SK-N-SH (cell line): Measurements from ENCODE around the gene CPNE4. TPM values are rescaled to one million over a fixed set of nuclear protein-coding genes. Genes with fewer than 3 reads are reported as not detected.

Experiments used
- CTCF ChIA-PET: fragments of 300-600, 350-600 bp; formaldehyde crosslinking; extraction: SDS; loops from one replicate; lab custom pipeline; 2021; lab: Yijun Ruan, JAX
- POLR2A ChIA-PET: fragments of 350-600 bp; sonication (Branson Sonifier 250); formaldehyde crosslinking; extraction: SDS; loops from one replicate; lab custom pipeline; 2020; ENCODE audit warnings: antibody characterized with exemption, inconsistent platforms; lab: Yijun Ruan, JAX
- DNase-seq: peaks from one replicate; pipeline ENCODE4 v3.0.0; 2012
- H2AFZ ChIP-seq: fragments of 200-600 bp; sonication (generic); 2 replicates; pipeline ENCODE4 v1.8.1; 2016; ENCODE audit warnings: antibody characterized with exemption, mild to moderate bottlenecking, low read depth
- H3F3A ChIP-seq: fragments of 200-600 bp; sonication (generic); replicated peaks from 2 replicates; pipeline ENCODE3; 2016; ENCODE audit warnings: antibody characterized with exemption, mild to moderate bottlenecking; ENCODE audit not compliant: insufficient read depth
- H3K27ac ChIP-seq, 2 experiments: fragments of 200-500 bp in 1 of 2; fragments of 200-600 bp in 1 of 2; sonication (Bioruptor generic) in 1 of 2; sonication (generic), shearing (Covaris generic) in 1 of 2; 2 replicates each; pipeline versions ENCODE4 v1.5.1 to v1.6.1; 2014 to 2016; ENCODE audit warnings: low read depth in 2 of 2, inconsistent platforms in 1 of 2, low read length in 1 of 2, mild to moderate bottlenecking in 1 of 2, mixed read lengths in 1 of 2
- H3K27me3 ChIP-seq: fragments of 200-600 bp; sonication (generic), shearing (Covaris generic); 2 replicates; pipeline ENCODE4 v1.6.1; 2016; ENCODE audit warnings: mixed run types; ENCODE audit not compliant: insufficient read depth
- H3K36me3 ChIP-seq, 2 experiments: fragments of 200-500 bp in 1 of 2; fragments of 200-600 bp in 1 of 2; sonication (Bioruptor generic) in 1 of 2; sonication (generic) in 1 of 2; replicated peaks in 1 of 2; 2 replicates each; pipeline versions ENCODE3 to v1.5.1; 2014 to 2016; ENCODE audit warnings: low read length in 1 of 2, mild to moderate bottlenecking in 1 of 2; ENCODE audit not compliant: insufficient read depth in 2 of 2, control insufficient read depth in 1 of 2
- H3K4me1 ChIP-seq, 2 experiments: fragments of 200-500 bp in 1 of 2; fragments of 200-600 bp in 1 of 2; sonication (Bioruptor generic) in 1 of 2; sonication (generic), shearing (Covaris generic) in 1 of 2; 2 replicates each; pipeline versions ENCODE4 v1.5.1 to v1.6.1; 2014 to 2016; ENCODE audit warnings: low read depth in 1 of 2, low read length in 1 of 2, mixed run types in 1 of 2; ENCODE audit not compliant: insufficient read depth in 2 of 2, control insufficient read depth in 1 of 2
- H3K4me2 ChIP-seq: fragments of 200-600 bp; sonication (generic), shearing (Covaris generic); 2 replicates; pipeline ENCODE4 v1.6.1; 2017; ENCODE audit warnings: mixed run types
- H3K4me3 ChIP-seq, 2 experiments: fragments of 200-500 bp in 1 of 2; fragments of 200-600 bp in 1 of 2; sonication (Bioruptor generic) in 1 of 2; sonication (generic), shearing (Covaris generic) in 1 of 2; 2 replicates each; pipeline versions ENCODE4 v1.5.1 to v1.8.1; 2014 to 2016; ENCODE audit warnings: low read depth in 2 of 2, inconsistent platforms in 1 of 2, low read length in 1 of 2, mild to moderate bottlenecking in 1 of 2, mixed read lengths in 1 of 2, moderate library complexity in 1 of 2
- H3K79me2 ChIP-seq: fragments of 200-600 bp; sonication (generic); 2 replicates; pipeline ENCODE4 v1.8.1; 2017; ENCODE audit warnings: mild to moderate bottlenecking; ENCODE audit not compliant: insufficient read depth
- H3K9ac ChIP-seq: fragments of 200-600 bp; sonication (generic); 2 replicates; pipeline ENCODE4 v1.6.1; 2017; ENCODE audit warnings: mixed run types
- H3K9me2 ChIP-seq: fragments of 200-600 bp; sonication (generic); 2 replicates; pipeline ENCODE4 v1.6.1; 2017; ENCODE audit warnings: mixed run types
- H3K9me3 ChIP-seq: fragments of 200-600 bp; sonication (generic); 2 replicates; pipeline ENCODE4 v1.6.1; 2017; ENCODE audit warnings: mixed run types, mild to moderate bottlenecking, moderate library complexity
- H4K20me1 ChIP-seq: fragments of 200-600 bp; sonication (generic); 2 replicates; pipeline ENCODE4 v1.6.1; 2017; ENCODE audit warnings: mild to moderate bottlenecking, mixed run types; ENCODE audit not compliant: insufficient read depth
- CHD2 ChIP-seq: fragments of 150-350 bp; IDR thresholded peaks from 2 replicates; pipeline ENCODE4 v1.6.1; 2018; ENCODE audit warnings: low read length; ENCODE audit not compliant: partially characterized antibody
- ELF1 ChIP-seq: IDR thresholded peaks from 2 replicates; pipeline ENCODE4 v1.4.0; 2012
- EZH2phosphoT487 ChIP-seq: fragments of 200-600 bp; sonication (generic); IDR thresholded peaks from 2 replicates; pipeline ENCODE4 v1.6.1; 2017; ENCODE audit warnings: low read depth, mixed run types, mild to moderate bottlenecking, antibody characterized with exemption, moderate library complexity, borderline replicate concordance
- GATA2 ChIP-seq: sonication (generic); formaldehyde crosslinking; IDR thresholded peaks from 2 replicates; pipeline ENCODE4 v1.5.0; 2020; ENCODE audit warnings: mild to moderate bottlenecking, missing genetic modification reagents
- MXI1 ChIP-seq: IDR thresholded peaks from 2 replicates; pipeline ENCODE4 v1.6.1; 2012; ENCODE audit warnings: mild to moderate bottlenecking, low read depth, low read length, improper control_type of control experiment
- NFIC ChIP-seq: IDR thresholded peaks from 2 replicates; pipeline ENCODE4 v1.4.0; 2012; ENCODE audit warnings: borderline replicate concordance
- NRF1 ChIP-seq: IDR thresholded peaks from 2 replicates; pipeline ENCODE4 v1.6.1; 2012; ENCODE audit warnings: low read depth, mild to moderate bottlenecking, low read length
- POLR2AphosphoS5 ChIP-seq: IDR thresholded peaks from 2 replicates; pipeline ENCODE4 v1.6.1; 2012; ENCODE audit warnings: low read depth, low read length
- RCOR1 ChIP-seq: fragments of 150-350 bp; IDR thresholded peaks from 2 replicates; pipeline ENCODE4 v1.6.1; 2017; ENCODE audit warnings: antibody characterized with exemption, low read length
- RFX5 ChIP-seq: IDR thresholded peaks from 2 replicates; pipeline ENCODE4 v1.6.1; 2012; ENCODE audit warnings: mild to moderate bottlenecking, improper control_type of control experiment, low read length
- RXRA ChIP-seq: IDR thresholded peaks from 2 replicates; pipeline ENCODE4 v1.4.0; 2012; ENCODE audit warnings: low read depth, mild to moderate bottlenecking, borderline replicate concordance
- SIN3A ChIP-seq: IDR thresholded peaks from 2 replicates; pipeline ENCODE4 v1.6.1; 2012; ENCODE audit warnings: low read depth, mild to moderate bottlenecking, low read length, moderate library complexity, borderline replicate concordance
- SMC3 ChIP-seq: IDR thresholded peaks from 2 replicates; pipeline ENCODE4 v1.6.1; 2012; ENCODE audit warnings: low read depth, low read length, improper control_type of control experiment
- TAF1 ChIP-seq: IDR thresholded peaks from 2 replicates; pipeline ENCODE4 v1.6.1; 2012; ENCODE audit warnings: low read depth, mild to moderate bottlenecking, low read length, moderate library complexity, borderline replicate concordance
- USF2 ChIP-seq: fragments of 150-350 bp; IDR thresholded peaks from 2 replicates; pipeline ENCODE4 v1.6.1; 2017; ENCODE audit warnings: antibody characterized with exemption, low read length, low read depth, borderline replicate concordance
- YY1 ChIP-seq: IDR thresholded peaks from 2 replicates; pipeline ENCODE4 v1.4.0; 2012; ENCODE audit warnings: low read depth, mild to moderate bottlenecking
- ZBTB33 ChIP-seq: IDR thresholded peaks from 2 replicates; pipeline ENCODE4 v1.4.0; 2012; ENCODE audit warnings: low read depth, borderline replicate concordance
- polyA plus RNA-seq, 3 experiments: library from polyadenylated mRNA; depleted of rRNA; stranded (reverse); fragments of >200 nt; gene quantifications; 2 replicates each; pipeline ENCODE4 v1.2.3, GENCODE V29; 2012
- TF ChIP-seq, protein P1 (sequence below): fragments of 200-600 bp; sonication (generic); IDR thresholded peaks from 2 replicates; pipeline ENCODE4 v1.6.1; 2017; ENCODE audit warnings: antibody characterized with exemption, mild to moderate bottlenecking, moderate library complexity
- TF ChIP-seq, protein P2 (sequence below): IDR thresholded peaks from 2 replicates; pipeline ENCODE4 v1.6.1; 2012; ENCODE audit warnings: mild to moderate bottlenecking, low read depth, low read length, moderate library complexity

Gene CPNE4
- polyA plus RNA-seq, 1 of the 3 experiments (the other 2 are of a cell fraction), result not detected

DNA sequence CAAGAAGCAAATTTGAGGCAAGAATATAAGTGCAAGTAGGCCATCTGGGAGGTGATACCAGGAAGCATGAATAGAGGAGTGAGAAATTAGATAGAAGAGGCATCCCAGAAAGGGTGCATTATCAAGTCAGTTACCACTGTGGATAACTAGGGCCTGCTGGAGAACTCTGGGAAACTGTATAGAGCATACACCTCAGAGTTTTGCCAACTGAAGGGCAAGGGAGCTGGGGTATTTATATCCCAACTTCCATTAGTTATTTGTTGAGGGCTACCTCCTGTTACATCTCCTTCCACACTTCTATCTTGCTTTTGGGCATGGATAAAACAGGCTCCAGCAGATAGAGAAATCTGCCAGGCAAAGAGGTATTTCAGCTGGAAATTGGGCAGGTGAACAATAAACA lies 448.5 kb downstream of the CPNE4 start:
- Histone ChIP-seq H3K36me3 (no peaks in the 10 kb centered on the region), H3K4me3 (no peak overlapping the region), H4K20me1 (no peaks in the 10 kb centered on the region), H3K9me3 (no peaks in the 10 kb centered on the region), H3K27ac (no peak overlapping the region), H3K27me3 (no peaks in the 10 kb centered on the region), H3F3A (no peaks in the 10 kb centered on the region), H3K79me2 (no peaks in the 10 kb centered on the region), H3K9ac (no peak overlapping the region), H3K4me2 (no peak overlapping the region), H3K4me1 (no peaks in the 10 kb centered on the region), H2AFZ (no peak overlapping the region), H3K9me2 (no peaks in the 10 kb centered on the region)
- no peak for DNase-seq
- CTCF ChIA-PET, result no interaction called here
- TF ChIP-seq GATA2 (CRISPR knock-in tag), result no peak
- TF ChIP-seq RXRA, result no peak
- TF ChIP-seq TAF1, result no peak
- TF ChIP-seq NFIC, result no peak
- TF ChIP-seq, protein P1, sequence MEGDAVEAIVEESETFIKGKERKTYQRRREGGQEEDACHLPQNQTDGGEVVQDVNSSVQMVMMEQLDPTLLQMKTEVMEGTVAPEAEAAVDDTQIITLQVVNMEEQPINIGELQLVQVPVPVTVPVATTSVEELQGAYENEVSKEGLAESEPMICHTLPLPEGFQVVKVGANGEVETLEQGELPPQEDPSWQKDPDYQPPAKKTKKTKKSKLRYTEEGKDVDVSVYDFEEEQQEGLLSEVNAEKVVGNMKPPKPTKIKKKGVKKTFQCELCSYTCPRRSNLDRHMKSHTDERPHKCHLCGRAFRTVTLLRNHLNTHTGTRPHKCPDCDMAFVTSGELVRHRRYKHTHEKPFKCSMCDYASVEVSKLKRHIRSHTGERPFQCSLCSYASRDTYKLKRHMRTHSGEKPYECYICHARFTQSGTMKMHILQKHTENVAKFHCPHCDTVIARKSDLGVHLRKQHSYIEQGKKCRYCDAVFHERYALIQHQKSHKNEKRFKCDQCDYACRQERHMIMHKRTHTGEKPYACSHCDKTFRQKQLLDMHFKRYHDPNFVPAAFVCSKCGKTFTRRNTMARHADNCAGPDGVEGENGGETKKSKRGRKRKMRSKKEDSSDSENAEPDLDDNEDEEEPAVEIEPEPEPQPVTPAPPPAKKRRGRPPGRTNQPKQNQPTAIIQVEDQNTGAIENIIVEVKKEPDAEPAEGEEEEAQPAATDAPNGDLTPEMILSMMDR, result no peak
- no peak for TF ChIP-seq SMC3
- TF ChIP-seq, protein P2, sequence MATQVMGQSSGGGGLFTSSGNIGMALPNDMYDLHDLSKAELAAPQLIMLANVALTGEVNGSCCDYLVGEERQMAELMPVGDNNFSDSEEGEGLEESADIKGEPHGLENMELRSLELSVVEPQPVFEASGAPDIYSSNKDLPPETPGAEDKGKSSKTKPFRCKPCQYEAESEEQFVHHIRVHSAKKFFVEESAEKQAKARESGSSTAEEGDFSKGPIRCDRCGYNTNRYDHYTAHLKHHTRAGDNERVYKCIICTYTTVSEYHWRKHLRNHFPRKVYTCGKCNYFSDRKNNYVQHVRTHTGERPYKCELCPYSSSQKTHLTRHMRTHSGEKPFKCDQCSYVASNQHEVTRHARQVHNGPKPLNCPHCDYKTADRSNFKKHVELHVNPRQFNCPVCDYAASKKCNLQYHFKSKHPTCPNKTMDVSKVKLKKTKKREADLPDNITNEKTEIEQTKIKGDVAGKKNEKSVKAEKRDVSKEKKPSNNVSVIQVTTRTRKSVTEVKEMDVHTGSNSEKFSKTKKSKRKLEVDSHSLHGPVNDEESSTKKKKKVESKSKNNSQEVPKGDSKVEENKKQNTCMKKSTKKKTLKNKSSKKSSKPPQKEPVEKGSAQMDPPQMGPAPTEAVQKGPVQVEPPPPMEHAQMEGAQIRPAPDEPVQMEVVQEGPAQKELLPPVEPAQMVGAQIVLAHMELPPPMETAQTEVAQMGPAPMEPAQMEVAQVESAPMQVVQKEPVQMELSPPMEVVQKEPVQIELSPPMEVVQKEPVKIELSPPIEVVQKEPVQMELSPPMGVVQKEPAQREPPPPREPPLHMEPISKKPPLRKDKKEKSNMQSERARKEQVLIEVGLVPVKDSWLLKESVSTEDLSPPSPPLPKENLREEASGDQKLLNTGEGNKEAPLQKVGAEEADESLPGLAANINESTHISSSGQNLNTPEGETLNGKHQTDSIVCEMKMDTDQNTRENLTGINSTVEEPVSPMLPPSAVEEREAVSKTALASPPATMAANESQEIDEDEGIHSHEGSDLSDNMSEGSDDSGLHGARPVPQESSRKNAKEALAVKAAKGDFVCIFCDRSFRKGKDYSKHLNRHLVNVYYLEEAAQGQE, result no peak
- TF ChIP-seq POLR2AphosphoS5, result no peak
- TF ChIP-seq RFX5, result no peak
- TF ChIP-seq RCOR1, result no peak
- TF ChIP-seq USF2, result no peak
- no peak for TF ChIP-seq ELF1
- no peak for TF ChIP-seq ZBTB33
- no peak for TF ChIP-seq NRF1
- no peak for TF ChIP-seq SIN3A
- TF ChIP-seq EZH2phosphoT487, result no peak
- TF ChIP-seq YY1, result no peak
- TF ChIP-seq MXI1, result no peak
- TF ChIP-seq CHD2, result no peak
- POLR2A ChIA-PET, result no interaction called here
